Activated CD8-positive, alpha-beta memory T cell treated with anti-CD3 and anti-CD28 coated beads for 1 hour (primary cell): Measurements from ENCODE around the gene POMP.

ENCODE experiments used
- DNase-seq, 2 donors: peaks; one replicate each; pipeline ENCODE4 v3.0.0-alpha.2; 2020; ENCODE audit warnings: low read depth in 1 of 2; ENCODE audit errors: extremely low read depth in 1 of 2

POMP gene, protein sequence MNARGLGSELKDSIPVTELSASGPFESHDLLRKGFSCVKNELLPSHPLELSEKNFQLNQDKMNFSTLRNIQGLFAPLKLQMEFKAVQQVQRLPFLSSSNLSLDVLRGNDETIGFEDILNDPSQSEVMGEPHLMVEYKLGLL

GRCh38 chr13:28658796-28659620 is at the start of gene POMP:
Gene POMP (plus strand): TSS chr13:28659130. CDS start chr13:28659185, 55 bp downstream.
- DNase-seq, result peak; percentile 75 to 89

GRCh38 chr13:28609381-28609780 is 49.5 kb upstream of the POMP start:
- DNase-seq, result no peak

GRCh38 chr13:28609926-28610325 is 49.0 kb upstream of the POMP start:
- no peak for DNase-seq

DNA sequence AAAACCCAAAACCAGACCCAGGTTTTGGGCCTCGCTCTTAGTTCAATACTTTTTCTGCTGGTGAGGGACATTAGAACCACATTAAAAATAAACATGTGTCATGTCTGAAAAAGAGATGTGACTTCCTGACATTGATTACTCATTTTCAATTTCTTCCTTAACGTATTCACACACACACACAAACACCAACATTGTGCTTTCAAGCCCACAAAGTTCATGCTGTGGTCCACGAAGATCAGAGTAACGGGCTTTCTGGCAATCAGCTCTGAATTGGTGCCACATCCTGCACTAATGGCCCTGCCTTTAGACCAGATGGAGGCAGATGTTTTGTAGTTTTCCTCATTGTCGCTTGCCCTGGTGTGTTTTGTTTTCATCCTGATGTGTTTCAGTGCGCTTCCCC is 47.9 kb upstream of the POMP start:
- no peak for DNase-seq

DNA sequence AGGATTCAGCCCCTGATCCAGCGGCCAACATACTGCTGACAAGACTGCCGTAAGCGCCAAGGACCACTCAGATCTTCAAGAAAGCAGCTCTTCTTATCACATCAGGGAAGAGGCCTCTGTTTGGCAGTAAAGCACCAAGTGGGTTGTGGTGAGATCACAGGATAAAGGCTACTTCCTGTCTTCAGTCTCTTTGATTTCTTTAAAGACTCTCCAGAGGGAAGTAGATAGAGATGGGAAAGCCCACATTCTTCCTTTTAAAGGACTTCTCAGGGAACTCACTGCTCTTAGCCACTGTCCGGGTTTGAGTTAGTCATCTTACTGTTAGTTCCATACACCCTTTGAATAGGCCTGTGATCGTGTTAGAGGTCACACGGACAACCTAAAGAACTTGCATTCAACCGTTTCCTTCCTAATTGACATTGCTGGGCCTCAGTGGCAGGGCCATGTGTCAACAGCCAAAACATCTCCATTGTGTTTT is 47.2 kb upstream of the POMP start:
- no peak for DNase-seq

- DNase-seq, result no peak
Measured at GRCh38 chr13:28613562-28613961, 45.4 kb upstream of the POMP start.

- DNase-seq, result no peak
Measured at GRCh38 chr13:28615916-28616446, 42.9 kb upstream of the POMP start.

GRCh38 chr13:28618230-28618994 is 40.5 kb upstream of the POMP start:
- no peak for DNase-seq

DNA sequence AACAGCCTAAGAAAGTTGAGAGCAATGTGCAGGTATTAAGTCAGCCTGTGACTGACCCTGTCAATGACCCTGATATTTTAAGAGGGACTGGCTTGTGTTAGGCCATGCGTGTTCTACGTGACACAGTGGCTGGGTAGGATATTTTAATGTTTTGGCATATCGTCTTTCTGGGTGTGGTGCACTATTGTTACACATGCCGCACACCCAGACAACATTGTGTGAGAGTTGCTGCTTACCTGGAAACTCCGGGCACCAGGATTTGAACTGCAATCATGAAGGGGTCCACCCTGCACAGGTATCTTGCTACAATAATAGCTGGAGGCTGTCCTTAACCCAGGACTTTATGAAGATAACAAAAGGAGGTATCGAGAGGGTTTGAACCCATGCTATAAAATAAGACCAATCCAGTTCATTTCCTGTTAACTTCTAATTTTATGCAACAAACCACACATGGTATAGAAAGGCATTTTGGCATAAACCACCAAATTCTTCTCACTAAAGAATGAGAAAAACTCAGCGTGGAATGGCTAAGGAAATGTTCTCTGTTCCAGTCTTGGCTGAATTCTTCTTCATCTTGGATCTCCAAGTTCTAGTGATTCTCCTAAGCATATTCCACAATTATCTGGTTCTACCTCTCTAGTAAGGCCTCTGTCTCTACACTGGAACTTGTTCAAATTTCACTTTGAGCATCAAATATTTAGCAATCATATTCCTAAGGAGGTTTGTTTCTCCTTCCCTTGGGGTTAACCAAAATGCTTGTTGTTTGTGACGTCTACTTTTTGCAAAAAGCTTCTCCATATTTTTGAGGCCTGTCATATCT is 38.7 kb upstream of the POMP start:
- DNase-seq, result no peak

DNA sequence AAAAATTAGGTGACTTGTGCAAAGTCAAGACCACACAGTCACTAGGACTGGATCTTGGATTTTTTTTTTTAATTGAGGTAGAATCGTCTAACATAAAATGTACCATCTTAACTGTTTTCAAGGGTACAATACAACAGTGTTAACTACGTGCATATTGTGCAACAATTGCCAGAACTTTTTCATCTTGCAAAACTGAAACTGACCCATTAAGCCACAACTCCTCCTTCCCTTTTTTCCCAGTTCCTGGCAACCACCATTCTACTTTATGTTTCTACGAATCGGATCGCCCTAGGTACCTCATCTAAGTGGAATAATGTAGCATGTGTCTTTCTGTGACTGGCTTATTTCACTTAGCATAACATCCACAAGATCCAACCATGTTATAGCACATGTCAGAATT is 37.5 kb upstream of the POMP start:
- DNase-seq, result no peak

DNA sequence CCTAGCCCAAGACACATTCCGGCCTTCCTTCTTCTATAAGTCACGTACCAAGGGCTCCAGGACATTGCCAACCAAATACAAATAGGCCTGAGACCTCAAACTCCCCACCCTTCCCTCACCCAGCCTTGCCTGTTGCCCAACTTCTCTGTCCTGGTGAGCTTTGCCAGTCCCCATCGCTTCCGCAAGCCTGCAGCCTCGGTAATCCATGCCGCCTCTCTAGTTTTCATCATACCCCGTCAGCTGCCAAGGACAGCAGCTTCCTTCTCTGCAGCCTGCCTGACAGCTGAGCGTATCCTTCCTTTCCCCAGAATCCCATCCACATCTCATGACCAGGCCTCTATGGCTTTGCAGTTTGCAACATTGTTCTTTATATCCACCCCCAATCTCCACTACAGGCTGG is 36.6 kb upstream of the POMP start:
- no peak for DNase-seq

GRCh38 chr13:28623782-28624706 is 34.9 kb upstream of the POMP start:
- DNase-seq, result no peak

DNA sequence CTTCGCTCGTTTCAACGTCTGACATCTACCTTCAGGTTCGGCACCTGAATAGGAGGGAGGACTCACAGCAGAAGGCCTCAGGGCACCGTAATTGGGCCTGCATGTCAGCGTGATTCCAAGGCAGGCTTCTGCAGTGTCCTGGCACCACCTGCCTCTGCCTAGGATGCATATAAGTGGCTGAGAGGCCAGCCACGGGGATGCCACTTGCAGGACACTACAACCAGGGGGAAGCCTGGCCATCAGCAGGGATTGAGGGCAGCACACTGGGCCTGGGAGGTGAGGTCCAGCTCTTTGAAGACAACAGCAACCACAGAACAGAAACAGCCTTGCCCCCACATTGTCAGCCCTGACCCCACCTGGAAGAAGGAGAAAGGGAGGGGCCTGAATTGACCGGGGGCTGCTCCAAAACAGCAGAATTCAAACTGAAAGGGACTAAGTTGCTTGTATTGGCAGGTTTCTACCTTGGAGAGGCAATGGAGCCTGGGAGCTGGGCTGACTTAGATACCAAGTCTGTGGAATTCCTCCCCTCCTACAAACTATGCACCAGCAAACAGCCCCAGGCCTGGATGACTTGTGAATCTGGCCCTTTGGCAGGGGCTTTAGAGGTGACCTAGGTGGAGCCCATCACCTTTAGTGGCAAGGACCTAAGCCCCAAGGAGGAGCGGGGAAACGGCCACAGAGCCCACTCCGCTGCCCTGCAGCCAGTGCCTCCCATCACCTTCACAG is 34.1 kb upstream of the POMP start:
- no peak for DNase-seq

GRCh38 chr13:28626266-28626665 is 32.7 kb upstream of the POMP start:
- no peak for DNase-seq

DNA sequence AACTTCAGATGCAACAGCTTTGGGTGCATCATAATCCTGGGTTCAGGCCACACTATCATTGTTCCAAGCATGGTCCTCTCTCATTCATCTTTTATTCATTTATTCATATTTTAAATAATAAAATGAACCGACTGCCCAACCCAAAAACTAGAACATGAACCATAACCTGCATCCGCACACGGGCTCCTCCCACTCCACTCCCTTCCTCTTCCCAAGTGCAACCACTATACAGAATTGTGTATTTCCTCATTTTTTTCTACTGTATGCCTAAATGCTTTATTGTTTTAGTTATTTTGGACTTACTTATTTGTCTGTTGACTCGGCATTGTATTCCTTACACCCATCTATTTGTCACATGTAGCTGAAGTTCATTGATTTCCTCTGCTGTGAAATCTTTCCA is 30.7 kb upstream of the POMP start:
- DNase-seq, result no peak

- no peak for DNase-seq
Measured at GRCh38 chr13:28630869-28631268, 28.1 kb upstream of the POMP start.

DNA sequence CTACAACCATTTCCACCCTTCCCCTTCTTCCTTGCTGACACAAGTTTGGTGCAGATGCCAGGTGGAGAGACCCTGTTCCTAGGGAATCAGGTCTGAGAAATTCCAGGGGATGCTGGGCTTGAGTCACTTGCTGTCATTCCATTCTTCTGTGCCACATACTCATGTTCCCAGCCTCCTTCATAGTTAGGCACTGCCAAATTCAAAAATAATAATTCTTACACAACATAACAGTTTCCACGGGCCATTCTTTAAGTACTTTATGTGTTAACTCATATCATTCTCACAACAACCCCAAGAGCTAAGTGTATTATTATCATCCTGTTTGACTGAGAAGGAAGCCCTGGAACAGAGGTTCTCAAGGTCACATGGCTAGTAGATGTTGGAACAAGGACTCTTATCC is 27.1 kb upstream of the POMP start:
- no peak for DNase-seq

DNA sequence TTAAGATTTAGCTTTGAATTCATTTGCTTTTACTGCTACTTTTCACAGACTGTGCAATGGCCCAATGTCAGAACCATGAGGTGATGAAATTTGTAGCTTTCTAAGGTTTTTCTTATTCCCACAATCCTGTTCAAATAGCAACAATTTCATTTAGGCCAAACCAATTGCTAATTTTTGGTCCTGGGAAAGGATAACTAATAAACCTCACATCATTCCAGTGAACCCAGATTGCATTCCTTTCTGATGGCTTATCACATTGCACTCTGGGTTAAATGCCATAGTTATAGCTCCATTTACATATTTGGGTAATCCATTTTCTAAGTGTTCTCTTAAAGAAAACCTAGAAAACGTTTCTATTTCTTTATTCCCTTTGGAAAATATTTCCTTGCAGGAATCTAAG is 22.9 kb upstream of the POMP start:
- DNase-seq, result no peak
